ENCODE data around the gene LCA5.

LCA5 gene

DNA sequence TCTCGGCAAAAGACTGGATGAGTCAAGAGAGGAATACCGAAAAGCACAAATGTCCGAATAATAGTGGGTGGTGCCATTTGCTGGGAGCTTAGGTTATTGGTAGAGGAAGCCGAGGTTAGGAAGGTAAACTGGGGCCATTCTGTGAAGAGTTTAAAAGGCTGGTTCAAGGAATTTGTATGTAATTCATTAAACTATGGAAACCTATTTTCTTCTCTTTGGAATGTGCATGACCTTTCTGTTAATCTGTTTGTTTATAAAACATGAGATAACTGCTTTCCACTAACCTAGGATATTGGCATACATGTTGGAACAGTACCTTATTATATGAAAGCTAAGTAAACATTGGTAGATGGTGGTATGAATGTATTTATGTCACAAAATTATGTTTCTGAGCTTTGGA lies 71.8 kb downstream of the LCA5 start:
- Histone ChIP-seq H3K4me1 (ENCODE audit: control insufficient read depth, insufficient read depth, low read length) (peaks cover 3% of the 10 kb centered on the region), H3K27ac (ENCODE audit: extremely low read depth, low read depth, low read length) (no peak overlapping the region), H3K4me3 (ENCODE audit: low read depth, low read length) (no peak overlapping the region), H3K9me3 (ENCODE audit: control insufficient read depth, insufficient read depth, low read depth, low read length) (no peaks in the 10 kb centered on the region), H3K36me3 (ENCODE audit: control insufficient read depth in 2 of 2, insufficient read depth in 1 of 2, low read length in 2 of 2) (no peaks in the 10 kb centered on the region)
- ChIA-PET CTCF (interaction anchor here (0.7 to 2.1 kb wide), 5 partner anchors 9 to 1918 kb away, joined by 3 to 7 read pairs (median 3); no protein-coding TSS in a partner anchor), POLR2A (no interaction called here)
- no peak for TF ChIP-seq ZNF433 (tag by site-specific recombination; IDR thresholded peaks at IDR 0.05; ENCODE audit: low read depth)
- no peak for TF ChIP-seq ZNF792 (tag by site-specific recombination; IDR thresholded peaks at IDR 0.05)
- no peak for TF ChIP-seq ZNF394 (tag by site-specific recombination; IDR thresholded peaks at IDR 0.05; ENCODE audit: borderline replicate concordance)

GRCh38 chr6:79463621-79464050 lies 73.6 kb downstream of the LCA5 start:
- no peaks in the 10 kb centered on the region for H3K9me3 ChIP-seq (ENCODE audit: control insufficient read depth, insufficient read depth, low read depth, low read length)
- TF ChIP-seq OVOL3 (tag by site-specific recombination; IDR thresholded peaks at IDR 0.05) (no peak), BCL6B (tag by site-specific recombination; IDR thresholded peaks at IDR 0.05) (no peak), ZNF23 (tag by site-specific recombination; IDR thresholded peaks at IDR 0.05; ENCODE audit: borderline replicate concordance) (no peak), PRDM6 (tag by site-specific recombination; IDR thresholded peaks at IDR 0.05) (no peak), MYNN (tag by site-specific recombination; IDR thresholded peaks at IDR 0.05; ENCODE audit: borderline replicate concordance) (no peak), ZBTB21 (tag by site-specific recombination; IDR thresholded peaks at IDR 0.05) (no peak), ZNF266 (tag by site-specific recombination; IDR thresholded peaks at IDR 0.05; ENCODE audit: low read depth) (no peak), ZNF501 (tag by site-specific recombination; IDR thresholded peaks at IDR 0.05) (no peak), ZNF830 (tag by site-specific recombination; IDR thresholded peaks at IDR 0.05; ENCODE audit: low read depth) (no peak)
- TF ChIP-seq, protein P1, sequence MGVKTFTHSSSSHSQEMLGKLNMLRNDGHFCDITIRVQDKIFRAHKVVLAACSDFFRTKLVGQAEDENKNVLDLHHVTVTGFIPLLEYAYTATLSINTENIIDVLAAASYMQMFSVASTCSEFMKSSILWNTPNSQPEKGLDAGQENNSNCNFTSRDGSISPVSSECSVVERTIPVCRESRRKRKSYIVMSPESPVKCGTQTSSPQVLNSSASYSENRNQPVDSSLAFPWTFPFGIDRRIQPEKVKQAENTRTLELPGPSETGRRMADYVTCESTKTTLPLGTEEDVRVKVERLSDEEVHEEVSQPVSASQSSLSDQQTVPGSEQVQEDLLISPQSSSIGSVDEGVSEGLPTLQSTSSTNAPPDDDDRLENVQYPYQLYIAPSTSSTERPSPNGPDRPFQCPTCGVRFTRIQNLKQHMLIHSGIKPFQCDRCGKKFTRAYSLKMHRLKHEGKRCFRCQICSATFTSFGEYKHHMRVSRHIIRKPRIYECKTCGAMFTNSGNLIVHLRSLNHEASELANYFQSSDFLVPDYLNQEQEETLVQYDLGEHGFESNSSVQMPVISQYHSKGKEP (tag by site-specific recombination; IDR thresholded peaks at IDR 0.05), result no peak
- no peaks in the 10 kb centered on the region for H3K36me3 ChIP-seq (ENCODE audit: control insufficient read depth in 2 of 2, insufficient read depth in 1 of 2, low read length in 2 of 2)
- ChIA-PET CTCF (interaction anchor here (0.7 to 2.1 kb wide), 3 partner anchors 11 to 898 kb away, joined by 5 to 6 read pairs (median 6); no protein-coding TSS in a partner anchor), POLR2A (interaction anchor here (0.6 to 0.7 kb wide), 2 partner anchors 30 to 73 kb away, joined by 3 to 6 read pairs; partner anchors contain the start of gene LCA5)
- no peak overlapping the region for H3K27ac ChIP-seq (ENCODE audit: extremely low read depth, low read depth, low read length)
- no peak overlapping the region for H3K4me3 ChIP-seq (ENCODE audit: low read depth, low read length)
- peaks cover 3% of the 10 kb centered on the region for H3K4me1 ChIP-seq (ENCODE audit: control insufficient read depth, insufficient read depth, low read length)

- Histone ChIP-seq H3K9me3 (ENCODE audit: control insufficient read depth, insufficient read depth, low read depth, low read length) (no peaks in the 10 kb centered on the region), H3K27ac (ENCODE audit: extremely low read depth, low read depth, low read length) (no peak overlapping the region), H3K4me1 (ENCODE audit: control insufficient read depth, insufficient read depth, low read length) (no peaks in the 10 kb centered on the region), H3K36me3 (ENCODE audit: control insufficient read depth in 2 of 2, insufficient read depth in 1 of 2, low read length in 2 of 2) (no peaks in the 10 kb centered on the region), H3K4me3 (ENCODE audit: low read depth, low read length) (no peak overlapping the region)
- POLR2A ChIA-PET, result no interaction called here
- CTCF ChIA-PET, result no interaction called here
- TF ChIP-seq ZBTB10 (tag by site-specific recombination; IDR thresholded peaks at IDR 0.05) (no peak), ZBTB20 (tag by site-specific recombination; IDR thresholded peaks at IDR 0.05) (no peak), ZNF366 (tag by site-specific recombination; conservative IDR thresholded peaks at IDR 0.05) (no peak), SP2 (tag by site-specific recombination; IDR thresholded peaks at IDR 0.05) (no peak), ZSCAN5A (tag by site-specific recombination; IDR thresholded peaks at IDR 0.05) (no peak), ZNF248 (tag by site-specific recombination; IDR thresholded peaks at IDR 0.05) (no peak), ZNF423 (tag by site-specific recombination; IDR thresholded peaks at IDR 0.05) (no peak), ZNF114 (tag by site-specific recombination; IDR thresholded peaks at IDR 0.05) (no peak), ZFP41 (tag by site-specific recombination; IDR thresholded peaks at IDR 0.05; ENCODE audit: borderline replicate concordance) (no peak), TRIM28 (IDR thresholded peaks at IDR 0.05; ENCODE audit: borderline replicate concordance, low read length) (no peak)
- TF ChIP-seq, protein P2, sequence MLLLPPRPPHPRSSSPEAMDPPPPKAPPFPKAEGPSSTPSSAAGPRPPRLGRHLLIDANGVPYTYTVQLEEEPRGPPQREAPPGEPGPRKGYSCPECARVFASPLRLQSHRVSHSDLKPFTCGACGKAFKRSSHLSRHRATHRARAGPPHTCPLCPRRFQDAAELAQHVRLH (tag by site-specific recombination; IDR thresholded peaks at IDR 0.05), result no peak
These were observed 76.0 kb downstream of the LCA5 start for GRCh38 chr6:79461205-79461604.

All from HEK293 (cell line).